ENCODE data around the gene CLEC7A.

The CLEC7A gene

GRCh38 chr12:10068644-10069043 is 61.4 kb downstream of the CLEC7A start:
- TF ChIP-seq REST (IDR thresholded peaks at IDR 0.05; ENCODE audit: insufficient read depth in 1 of 2, low read depth in 2 of 2, low read length in 2 of 2) (no peak), FOXP2 (optimal IDR thresholded peaks at IDR 0.05; ENCODE audit: borderline replicate concordance, extremely low read depth, extremely low read length, insufficient read depth) (no peak), TAF1 (IDR thresholded peaks at IDR 0.05; ENCODE audit: borderline replicate concordance, insufficient read depth, low read length) (no peak), POLR2AphosphoS5 (IDR thresholded peaks at IDR 0.05; ENCODE audit: low read depth, low read length) (no peak), SIN3A (IDR thresholded peaks at IDR 0.05; ENCODE audit: borderline replicate concordance, insufficient read depth, low read length) (no peak)

- TF ChIP-seq TAF1 (IDR thresholded peaks at IDR 0.05; ENCODE audit: borderline replicate concordance, insufficient read depth, low read length) (no peak), FOXP2 (optimal IDR thresholded peaks at IDR 0.05; ENCODE audit: borderline replicate concordance, extremely low read depth, extremely low read length, insufficient read depth) (no peak), SIN3A (IDR thresholded peaks at IDR 0.05; ENCODE audit: borderline replicate concordance, insufficient read depth, low read length) (no peak), POLR2AphosphoS5 (IDR thresholded peaks at IDR 0.05; ENCODE audit: low read depth, low read length) (no peak), REST (IDR thresholded peaks at IDR 0.05; ENCODE audit: insufficient read depth in 1 of 2, low read depth in 2 of 2, low read length in 2 of 2) (no peak)
Observed at GRCh38 chr12:10067942-10068341, 62.1 kb downstream of the CLEC7A start.

GRCh38 chr12:10067264-10067663 is 62.7 kb downstream of the CLEC7A start:
- no peak for TF ChIP-seq POLR2AphosphoS5 (IDR thresholded peaks at IDR 0.05; ENCODE audit: low read depth, low read length)
- no peak for TF ChIP-seq SIN3A (IDR thresholded peaks at IDR 0.05; ENCODE audit: borderline replicate concordance, insufficient read depth, low read length)
- TF ChIP-seq TAF1 (IDR thresholded peaks at IDR 0.05; ENCODE audit: borderline replicate concordance, insufficient read depth, low read length): no peak

Measured in PFSK-1 (cell line).